Measurements from ENCODE around the gene GRM1. TPM values are rescaled to one million over a fixed set of nuclear protein-coding genes. Genes with fewer than 3 reads are reported as not detected.

The GRM1 gene
- total and polyA plus RNA-seq, 12 donors = under 0.01 to 1.3 (median 0.07) TPM; not detected in 3

GRCh38 chr6:146361128-146361924 lies 332.5 kb downstream of the GRM1 start:
- WGBS, 4 donors = 44 to 53% (median 50%) methylated on average over 4 of the region's 4 CpGs
- Histone ChIP-seq H3K27me3 (no peaks in the 10 kb centered on the region), H3K27ac (no peak overlapping the region), H3K4me3 (no peak overlapping the region), H3K9me3 (replicated peaks in 1 of 3) (no peaks in the 10 kb centered on the region), H3K4me1 (replicated peaks in 1 of 2) (no peaks in the 10 kb centered on the region), H3K36me3 (replicated peaks in 1 of 2) (no peaks in the 10 kb centered on the region)
- no peak for DNase-seq
- TF ChIP-seq CTCF (IDR thresholded peaks at IDR 0.05) = no peak
- TF ChIP-seq POLR2A (IDR thresholded peaks at IDR 0.05) = no peak
- intact Hi-C loops (cut with DNase I) = no loop called here

- Histone ChIP-seq H3K4me1 (replicated peaks in 1 of 2) (no peaks in the 10 kb centered on the region), H3K4me3 (no peak overlapping the region), H3K27me3 (no peaks in the 10 kb centered on the region), H3K36me3 (replicated peaks in 1 of 2) (no peaks in the 10 kb centered on the region), H3K9me3 (replicated peaks in 1 of 3) (no peaks in the 10 kb centered on the region), H3K27ac (no peak overlapping the region)
- intact Hi-C loops (cut with DNase I) = no loop called here
- no peak for DNase-seq
- TF ChIP-seq POLR2A (IDR thresholded peaks at IDR 0.05) = no peak
- TF ChIP-seq CTCF (IDR thresholded peaks at IDR 0.05) = no peak
- WGBS, 4 donors = 68 to 77% (median 69%) methylated on average over 7 of the region's 7 CpGs
These were observed 335.2 kb downstream of the GRM1 start for GRCh38 chr6:146363838-146364607.

GRCh38 chr6:146364816-146365594 lies 336.1 kb downstream of the GRM1 start:
- 67 to 74% (median 70%) methylated on average over 3 of the region's 3 CpGs for WGBS, 4 donors
- DNase-seq = no peak
- H3K27ac ChIP-seq = no peak overlapping the region
- no peaks in the 10 kb centered on the region for H3K4me1 ChIP-seq (replicated peaks in 1 of 2)
- TF ChIP-seq POLR2A (IDR thresholded peaks at IDR 0.05) (no peak), CTCF (IDR thresholded peaks at IDR 0.05) (no peak)
- intact Hi-C loops (cut with DNase I) = no loop called here
- H3K4me3 ChIP-seq = no peak overlapping the region
- no peaks in the 10 kb centered on the region for H3K27me3 ChIP-seq
- H3K9me3 ChIP-seq (replicated peaks in 1 of 3) = no peaks in the 10 kb centered on the region
- H3K36me3 ChIP-seq (replicated peaks in 1 of 2) = no peaks in the 10 kb centered on the region

GRCh38 chr6:146367061-146367460 lies 338.2 kb downstream of the GRM1 start:
- TF ChIP-seq POLR2A (IDR thresholded peaks at IDR 0.05) (no peak), CTCF (IDR thresholded peaks at IDR 0.05) (no peak)
- Histone ChIP-seq H3K36me3 (replicated peaks in 1 of 2) (no peaks in the 10 kb centered on the region), H3K9me3 (replicated peaks in 1 of 3) (no peaks in the 10 kb centered on the region), H3K4me3 (no peak overlapping the region), H3K27ac (no peak overlapping the region), H3K27me3 (no peaks in the 10 kb centered on the region), H3K4me1 (replicated peaks in 1 of 2) (no peaks in the 10 kb centered on the region)
- 58 to 68% (median 64%) methylated on average over 1 of the region's 1 CpG for WGBS, 4 donors
- intact Hi-C loops (cut with DNase I) = no loop called here
- DNase-seq = no peak

All from adrenal gland (tissue), 12 donors.